Activated CD8-positive, alpha-beta memory T cell treated with anti-CD3 and anti-CD28 coated beads, Interleukin-2, amount 50 U/mL, for 4 hours (primary cell): ENCODE results near the gene ELAVL3.
"Not testable (repeated sequence)": the region's sequence is repeated elsewhere in the genome, so short reads cannot be mapped to it uniquely, and the experiment has no call there.

Source experiments
- DNase-seq: peaks from one replicate; pipeline ENCODE4 v3.0.0-alpha.2; 2020

The ELAVL3 gene

GRCh38 chr19:11486661-11487503 lies 6.0 kb upstream of the ELAVL3 start:
- no peak for DNase-seq

- DNase-seq = no peak
These were observed 4.5 kb upstream of the ELAVL3 start for GRCh38 chr19:11485245-11485837.

GRCh38 chr19:11483366-11484111 lies 2.7 kb upstream of the ELAVL3 start:
- DNase-seq = no peak

- peak; percentile 77 for DNase-seq
These were observed 1.7 kb upstream of the ELAVL3 start for GRCh38 chr19:11482384-11483050.

GRCh38 chr19:11481534-11482383 lies 913 bp upstream of the ELAVL3 start:
- peak; percentile 60 for DNase-seq

- no peak for DNase-seq
These were observed 740 bp downstream of the ELAVL3 start for GRCh38 chr19:11479898-11480714.

GRCh38 chr19:11479090-11479897 lies 1.6 kb downstream of the ELAVL3 start:
- no peak for DNase-seq

- no peak for DNase-seq
These were observed 2.4 kb downstream of the ELAVL3 start for GRCh38 chr19:11478167-11479089.

GRCh38 chr19:11475861-11476260 lies 5.0 kb downstream of the ELAVL3 start:
- DNase-seq = no peak

GRCh38 chr19:11475343-11475742 lies 5.5 kb downstream of the ELAVL3 start:
- not testable (repeated sequence) for DNase-seq

GRCh38 chr19:11473725-11474124 lies 7.1 kb downstream of the ELAVL3 start:
- DNase-seq = no peak

GRCh38 chr19:11468266-11468845 lies 12.5 kb downstream of the ELAVL3 start:
- not testable (repeated sequence) for DNase-seq

- DNase-seq = no peak
These were observed 15.2 kb downstream of the ELAVL3 start for GRCh38 chr19:11465600-11465999.

- no peak for DNase-seq
These were observed 16.2 kb downstream of the ELAVL3 start for GRCh38 chr19:11464333-11465265.

- DNase-seq = no peak
These were observed 17.5 kb downstream of the ELAVL3 start for GRCh38 chr19:11463391-11463790.

- DNase-seq = no peak
These were observed 19.4 kb downstream of the ELAVL3 start for GRCh38 chr19:11461453-11461852.

GRCh38 chr19:11460207-11460606 lies 20.6 kb downstream of the ELAVL3 start:
- no peak for DNase-seq

- DNase-seq = not testable (repeated sequence)
These were observed 21.9 kb downstream of the ELAVL3 start for GRCh38 chr19:11458912-11459311.
